Gastrocnemius medialis (tissue), 4 donors: ENCODE results near the gene C10orf71.

Experiments used
- CTCF ChIP-seq, 5 experiments: fragments of 450-650 bp in 3 of 5; fragments of 200-600 bp in 2 of 5; sonication (generic) in 2 of 5; IDR thresholded peaks in 4 of 5; conservative IDR thresholded peaks in 1 of 5; 1 replicate in 4 of 5; 2 replicates in 1 of 5; pipeline ENCODE4 v1.5.1; 2016 to 2019; ENCODE audit warnings: antibody characterized with exemption in 5 of 5, mild to moderate bottlenecking in 3 of 5, moderate library complexity in 3 of 5
- POLR2A ChIP-seq, 2 donors: fragments of 450-650 bp; IDR thresholded peaks; one replicate each; pipeline ENCODE4 v1.6.1; 2017; ENCODE audit warnings: antibody characterized with exemption in 2 of 2, mild to moderate bottlenecking in 2 of 2, moderate library complexity in 2 of 2

DNA sequence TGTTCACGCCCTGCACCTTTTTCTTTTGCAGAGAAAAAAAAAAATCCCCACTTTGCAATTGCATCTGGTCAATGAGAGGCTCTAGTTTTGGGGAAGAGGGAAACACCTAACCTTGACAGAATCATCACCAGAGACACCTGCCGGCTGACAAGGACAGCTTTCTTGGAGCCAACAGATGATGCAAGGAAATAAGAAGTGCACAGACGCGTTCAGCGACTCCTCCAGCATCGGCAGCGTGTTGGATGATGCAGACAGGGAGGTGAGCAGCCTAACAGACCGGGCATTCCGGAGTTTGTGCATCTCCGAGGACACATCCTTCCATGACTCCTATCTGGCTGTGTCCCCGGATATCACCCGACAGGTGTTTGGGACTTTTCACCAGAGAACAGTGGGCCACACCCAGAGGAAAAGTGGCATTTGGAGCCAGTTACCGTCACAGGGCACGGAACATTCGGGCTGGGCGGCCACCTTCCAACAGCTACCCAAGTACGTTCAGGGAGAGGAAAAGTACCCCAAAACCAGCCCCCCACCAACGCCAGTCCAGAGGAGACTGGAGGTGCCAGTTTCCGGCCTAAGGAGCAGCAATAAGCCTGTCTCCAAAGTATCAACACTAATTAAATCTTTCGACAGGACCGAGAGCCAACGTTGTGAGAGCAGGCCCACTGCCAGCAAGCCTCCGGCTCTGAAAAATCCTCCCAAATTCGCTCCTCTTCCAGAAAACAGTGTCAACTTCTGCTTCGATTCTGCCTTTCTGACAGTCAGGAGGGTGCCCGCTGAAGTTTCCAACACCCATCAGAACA, 23.6 kb downstream of the C10orf71 start:
- TF ChIP-seq CTCF (IDR thresholded peaks at IDR 0.05 in 4 of 5, conservative IDR thresholded peaks at IDR 0.05 in 1 of 5): no peak
- no peak for TF ChIP-seq POLR2A (IDR thresholded peaks at IDR 0.05)
